Mesothelial cell of epicardium (in vitro differentiated cells): Measurements from ENCODE around the gene TMEM247. TPM values are rescaled to one million over a fixed set of nuclear protein-coding genes. Genes with fewer than 3 reads are reported as not detected.

Experiments
- DNase-seq, 2 experiments: peaks; one replicate each; pipeline ENCODE4 v3.0.0; 2021; ENCODE audit warnings: low spot score in 2 of 2; ENCODE audit not compliant: unreplicated experiment in 2 of 2
- H3K27ac Mint-ChIP-seq: 2 replicates; pipeline ENCODE4 v1.8.0; 2021; ENCODE audit warnings: mixed read lengths
- H3K27me3 Mint-ChIP-seq: 2 replicates; pipeline ENCODE4 v1.8.0; 2021; ENCODE audit warnings: low read depth, mixed read lengths
- H3K36me3 Mint-ChIP-seq: 2 replicates; pipeline ENCODE4 v1.8.0; 2021; ENCODE audit warnings: mixed read lengths
- H3K4me1 Mint-ChIP-seq: 2 replicates; pipeline ENCODE4 v1.8.0; 2021; ENCODE audit warnings: mixed read lengths
- H3K4me3 Mint-ChIP-seq: 2 replicates; pipeline ENCODE4 v1.8.0; 2021; ENCODE audit warnings: mild to moderate bottlenecking, moderate library complexity, mixed read lengths
- H3K9me3 Mint-ChIP-seq: 2 replicates; pipeline ENCODE4 v1.8.0; 2021; ENCODE audit warnings: mixed read lengths
- CTCF ChIP-seq: fragments of 200-600 bp; sonication (generic); IDR thresholded peaks from one replicate; pipeline ENCODE4 v1.5.0; 2021; ENCODE audit warnings: antibody characterized with exemption; ENCODE audit not compliant: unreplicated experiment
- total RNA-seq: library from RNA; stranded (reverse); gene quantifications from 3 replicates; pipeline ENCODE4 v1.2.1, GENCODE V29; 2021

The TMEM247 gene
- total RNA-seq, 1 donor from 2014 or later: not detected

- no peak for DNase-seq
- Mint-ChIP-seq H3K4me3 (no peak overlapping the region), H3K36me3 (peaks cover 3% of the 10 kb centered on the region), H3K27ac (no peak overlapping the region), H3K27me3 (no peaks in the 10 kb centered on the region), H3K4me1 (peaks cover 1% of the 10 kb centered on the region), H3K9me3 (peaks cover 36% of the 10 kb centered on the region)
- TF ChIP-seq CTCF: no peak
Measured at GRCh38 chr2:46448111-46448510, 31.3 kb upstream of the TMEM247 start.

GRCh38 chr2:46448641-46449040, 30.7 kb upstream of the TMEM247 start:
- H3K9me3 Mint-ChIP-seq: peaks cover 36% of the 10 kb centered on the region
- peaks cover 1% of the 10 kb centered on the region for H3K4me1 Mint-ChIP-seq
- H3K27ac Mint-ChIP-seq: no peak overlapping the region
- no peaks in the 10 kb centered on the region for H3K27me3 Mint-ChIP-seq
- no peak overlapping the region for H3K4me3 Mint-ChIP-seq
- H3K36me3 Mint-ChIP-seq: peaks cover 3% of the 10 kb centered on the region
- no peak for TF ChIP-seq CTCF
- no peak for DNase-seq

DNA sequence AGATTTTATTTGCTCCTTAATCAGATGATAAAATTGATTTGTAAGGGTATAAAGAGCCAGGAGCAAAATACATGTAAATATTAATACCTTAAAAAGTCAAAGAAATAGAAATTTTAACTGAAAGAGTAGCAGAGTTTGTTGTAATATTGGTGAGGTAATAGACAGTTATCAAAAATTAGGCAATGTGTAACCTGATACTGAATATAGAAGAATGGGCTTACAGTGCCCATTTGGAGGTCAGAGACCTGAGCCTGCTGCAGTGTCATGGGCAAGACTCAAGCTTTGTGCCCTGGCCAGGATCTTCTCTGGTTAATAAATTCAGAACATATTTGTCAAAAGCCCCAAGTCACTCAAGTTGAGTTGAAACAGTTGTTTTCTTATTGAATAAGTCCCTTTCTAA, 29.7 kb upstream of the TMEM247 start:
- Mint-ChIP-seq H3K27me3 (no peaks in the 10 kb centered on the region), H3K36me3 (peaks cover 3% of the 10 kb centered on the region), H3K4me3 (no peak overlapping the region), H3K4me1 (peaks cover 1% of the 10 kb centered on the region), H3K27ac (no peak overlapping the region), H3K9me3 (peaks cover 30% of the 10 kb centered on the region)
- TF ChIP-seq CTCF: no peak
- DNase-seq: no peak

DNA sequence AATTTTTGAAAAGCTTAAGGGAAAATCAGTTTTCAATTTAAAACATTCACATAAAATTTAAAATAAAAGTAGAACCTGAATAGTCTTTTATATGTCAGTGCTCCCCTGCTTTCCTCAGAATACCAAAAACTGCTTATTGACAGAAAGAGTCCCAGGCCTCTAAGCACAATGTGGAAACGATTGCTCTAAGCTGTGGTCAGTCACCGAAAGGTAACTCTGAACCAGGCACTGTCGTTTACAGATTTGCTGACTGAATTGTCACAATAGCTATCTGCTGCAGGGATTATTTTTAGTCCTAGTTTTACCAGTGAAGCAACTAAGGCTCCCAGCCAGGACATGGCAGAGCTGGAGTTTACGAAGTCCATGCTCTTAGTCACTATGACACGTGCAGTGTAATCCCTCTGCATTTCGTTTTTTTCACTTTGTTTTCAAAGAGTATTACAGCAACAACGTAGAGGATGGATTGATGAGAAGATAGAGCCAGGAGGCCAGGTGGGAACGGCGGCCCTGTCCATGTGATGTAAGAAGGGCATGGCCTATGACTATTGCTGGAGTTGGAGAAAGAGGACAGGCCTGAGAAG, 28.1 kb upstream of the TMEM247 start:
- no peaks in the 10 kb centered on the region for H3K36me3 Mint-ChIP-seq
- H3K27me3 Mint-ChIP-seq: no peaks in the 10 kb centered on the region
- no peak for TF ChIP-seq CTCF
- no peak overlapping the region for H3K4me3 Mint-ChIP-seq
- H3K9me3 Mint-ChIP-seq: peaks cover 19% of the 10 kb centered on the region
- no peak for DNase-seq
- H3K27ac Mint-ChIP-seq: no peak overlapping the region
- H3K4me1 Mint-ChIP-seq: peaks cover 1% of the 10 kb centered on the region

DNA sequence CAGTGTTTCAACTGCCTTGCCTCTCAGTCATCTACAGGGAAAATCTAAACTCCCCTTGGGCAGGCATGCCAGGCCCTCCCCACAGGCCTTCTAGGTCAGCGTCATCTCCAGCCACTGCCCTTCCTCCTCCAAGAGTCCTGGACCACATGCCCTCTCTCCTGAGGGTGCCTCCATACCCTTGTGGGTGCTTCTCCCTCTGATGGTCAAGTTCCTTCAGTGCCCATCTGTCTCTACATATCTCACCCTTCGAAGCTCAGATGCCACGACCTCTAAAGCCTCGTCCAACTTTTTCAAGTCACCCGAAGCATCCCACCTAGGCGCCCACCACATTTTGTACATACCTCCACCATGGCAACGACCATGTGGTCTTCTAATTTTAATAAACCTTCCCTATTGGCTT, 22.6 kb upstream of the TMEM247 start:
- Mint-ChIP-seq H3K4me1 (peaks cover 28% of the 10 kb centered on the region), H3K4me3 (no peak overlapping the region), H3K9me3 (peaks cover 4% of the 10 kb centered on the region), H3K27ac (no peak overlapping the region), H3K36me3 (no peaks in the 10 kb centered on the region), H3K27me3 (no peaks in the 10 kb centered on the region)
- TF ChIP-seq CTCF: no peak
- DNase-seq: no peak
